GM06990 (cell line): ENCODE measurements around the gene GNA15.
"Not testable (repeated sequence)": the region's sequence is repeated elsewhere in the genome, so short reads cannot be mapped to it uniquely, and the experiment has no call there.

Experiments used
- DNase-seq: peaks from one replicate; pipeline ENCODE4 v3.0.0-alpha.2; 2011; ENCODE audit not compliant: insufficient read length; ENCODE audit errors: extremely low read depth
- H3K27me3 ChIP-seq: replicated peaks from 2 replicates; pipeline ENCODE4 v1.6.0; 2011; ENCODE audit warnings: low read length; ENCODE audit not compliant: control insufficient read depth, insufficient read depth
- H3K36me3 ChIP-seq: 2 replicates; pipeline ENCODE4 v1.5.1; 2011; ENCODE audit warnings: low read length; ENCODE audit not compliant: control insufficient read depth, insufficient read depth
- H3K4me3 ChIP-seq: replicated peaks from 2 replicates; pipeline ENCODE4 v1.5.1; 2011; ENCODE audit warnings: low read depth, mild to moderate bottlenecking, control low read depth, low read length
- CTCF ChIP-seq: IDR thresholded peaks from 2 replicates; pipeline ENCODE4 v1.5.1; 2011; ENCODE audit warnings: low read length, control low read depth, mild to moderate bottlenecking, inconsistent platforms; ENCODE audit not compliant: insufficient read depth, poor library complexity, severe bottlenecking

GNA15 gene

GRCh38 chr19:3150739-3151329 is 15.0 kb downstream of the GNA15 start:
- no peaks in the 10 kb centered on the region for H3K27me3 ChIP-seq
- H3K36me3 ChIP-seq = no peaks in the 10 kb centered on the region; the same call in none of the 2 replicates
- no peak for TF ChIP-seq CTCF
- peak overlapping the region; percentile 42 for H3K4me3 ChIP-seq
- DNase-seq = no peak

DNA sequence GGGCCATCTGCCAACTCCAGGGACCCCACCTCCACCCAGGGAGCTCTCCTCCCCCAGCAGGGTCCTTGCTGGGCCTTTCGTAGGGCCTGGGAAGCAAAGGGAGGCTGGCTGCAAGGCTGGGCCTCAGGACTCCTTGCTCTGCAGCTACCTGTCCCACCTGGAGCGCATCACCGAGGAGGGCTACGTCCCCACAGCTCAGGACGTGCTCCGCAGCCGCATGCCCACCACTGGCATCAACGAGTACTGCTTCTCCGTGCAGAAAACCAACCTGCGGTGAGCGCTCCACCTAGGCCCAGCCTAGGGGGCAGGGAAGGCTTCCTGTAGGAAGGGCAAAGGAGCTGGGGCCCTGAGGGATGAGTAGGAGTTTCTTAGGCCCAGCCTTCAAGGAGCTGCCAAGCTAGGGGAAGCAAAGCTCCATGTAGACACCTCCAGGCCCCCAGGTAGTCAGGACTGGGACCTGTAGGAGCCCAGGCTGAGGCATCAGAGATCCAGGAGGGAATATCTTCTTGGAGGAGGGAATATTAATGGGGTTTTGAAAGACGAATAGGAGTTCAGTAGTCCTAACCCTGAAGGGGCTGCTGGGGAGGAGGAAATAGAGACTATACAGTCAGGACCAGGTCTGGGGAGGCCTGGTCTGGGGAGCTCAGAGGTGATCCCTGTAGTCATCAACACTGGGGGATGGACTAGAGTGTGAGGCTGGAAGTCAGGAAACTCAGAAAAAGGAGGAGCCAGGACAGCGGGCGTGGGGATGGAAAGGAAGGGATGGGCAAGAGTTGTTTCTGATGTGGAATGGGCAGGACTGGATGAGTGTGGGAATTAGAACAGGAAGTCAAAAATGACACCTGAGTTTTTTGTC is 16.0 kb downstream of the GNA15 start:
- no peaks in the 10 kb centered on the region for H3K27me3 ChIP-seq
- H3K36me3 ChIP-seq = peaks cover 3% of the 10 kb centered on the region
- no peak for TF ChIP-seq CTCF
- H3K4me3 ChIP-seq = no peak overlapping the region
- DNase-seq = no peak

DNA sequence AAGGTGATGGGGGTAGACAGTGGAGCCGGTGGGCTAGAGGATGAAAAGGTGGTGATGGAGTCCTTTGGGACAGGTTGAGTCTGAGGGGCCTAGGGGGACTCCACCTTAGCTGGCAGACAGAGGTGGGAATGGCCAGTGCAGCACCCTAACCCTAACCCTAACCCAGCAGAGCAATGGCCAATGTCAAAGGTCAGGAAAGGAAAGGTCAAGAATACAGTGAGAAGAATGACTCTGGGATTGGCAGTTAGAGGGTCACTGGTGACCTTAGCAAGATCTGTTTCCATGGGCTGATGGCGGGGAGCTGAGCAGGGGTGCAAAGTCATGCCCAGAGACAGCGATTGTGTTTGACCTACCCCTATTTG is 16.6 kb downstream of the GNA15 start:
- peaks cover 3% of the 10 kb centered on the region for H3K36me3 ChIP-seq
- DNase-seq = no peak

DNA sequence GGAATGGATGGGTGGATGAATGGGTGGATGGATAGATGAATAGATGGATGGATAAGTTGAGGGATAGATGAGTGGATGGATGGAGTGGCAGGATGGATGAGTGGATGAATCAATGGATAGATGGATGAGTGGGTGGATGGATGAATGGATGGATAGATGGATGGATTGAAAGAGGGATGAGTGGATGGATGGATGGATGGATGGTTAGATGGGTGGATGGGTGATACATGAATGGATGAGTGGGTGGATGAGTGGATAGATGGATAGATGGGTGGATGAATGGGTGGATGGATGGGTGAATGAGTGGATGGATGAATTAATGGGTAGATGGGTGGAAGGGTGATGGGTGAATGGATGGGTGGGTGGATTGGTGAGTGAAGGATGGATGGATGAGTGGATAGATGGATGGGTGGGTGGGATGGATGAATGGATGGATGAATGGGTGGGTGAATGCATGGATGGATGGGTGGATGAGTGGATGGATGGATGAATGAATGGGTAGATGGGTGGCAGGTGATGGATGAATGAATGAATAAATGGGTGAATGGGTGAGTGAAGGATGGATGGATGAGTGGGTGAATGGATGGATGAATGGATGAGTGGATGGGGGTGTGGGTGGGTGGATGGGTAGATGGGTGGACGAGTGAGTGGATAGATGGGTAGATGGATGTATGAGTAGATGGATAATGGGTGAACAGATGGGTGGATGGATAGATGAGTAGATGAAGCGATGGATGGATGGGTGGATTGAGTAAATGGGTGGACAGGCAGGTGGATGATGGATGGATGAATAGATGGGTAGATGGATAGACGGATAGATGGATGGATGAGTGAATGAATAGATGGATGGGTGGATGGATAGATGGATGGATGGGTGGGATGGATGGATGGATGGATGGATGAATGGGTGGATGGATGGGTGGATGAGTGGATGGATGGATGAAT is 17.7 kb downstream of the GNA15 start:
- peaks cover 3% of the 10 kb centered on the region for H3K36me3 ChIP-seq
- no peak overlapping the region for H3K4me3 ChIP-seq
- DNase-seq = no peak
- TF ChIP-seq CTCF = no peak
- no peaks in the 10 kb centered on the region for H3K27me3 ChIP-seq

More for the DNA sequence above, 16.6 kb downstream of the GNA15 start:
- TF ChIP-seq CTCF = no peak
- H3K4me3 ChIP-seq = no peak overlapping the region
- no peaks in the 10 kb centered on the region for H3K27me3 ChIP-seq

DNA sequence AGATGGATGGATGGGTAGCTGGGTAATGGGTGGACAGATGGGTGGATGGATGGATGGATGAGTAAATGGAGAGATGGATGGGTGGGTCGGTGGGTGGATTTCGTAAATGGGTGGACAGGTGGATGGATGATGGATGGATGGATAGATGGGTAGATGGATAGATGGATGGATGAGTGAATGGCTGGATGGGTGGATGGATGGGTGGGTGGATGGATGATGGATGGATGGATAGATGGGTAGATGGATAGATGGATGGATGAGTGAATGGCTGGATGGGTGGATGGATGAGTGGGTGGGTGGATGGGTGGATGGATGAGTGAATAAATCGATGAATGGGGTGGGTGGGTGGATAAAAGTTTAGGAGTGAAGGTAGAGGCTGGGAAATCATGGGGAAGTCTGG is 18.6 kb downstream of the GNA15 start:
- H3K4me3 ChIP-seq = peak overlapping the region; percentile 58
- H3K36me3 ChIP-seq, DNase-seq, H3K27me3 ChIP-seq: not testable (repeated sequence)
